Fibroblast of the aortic adventitia (primary cell): ENCODE measurements around the gene ALDH1A1. TPM values are rescaled to one million over a fixed set of nuclear protein-coding genes. Genes with fewer than 3 reads are reported as not detected.

Experiments used
- DNase-seq: peaks from one replicate; pipeline ENCODE4 v3.0.0-alpha.2; 2010; ENCODE audit warnings: low read depth
- H3K4me3 ChIP-seq: 2 replicates; pipeline ENCODE4 v1.5.1; 2011; ENCODE audit warnings: low read depth, mild to moderate bottlenecking, control low read depth, low read length, moderate library complexity
- total RNA-seq: library from RNA; depleted of rRNA; stranded (reverse); fragments of >200 nt; gene quantifications from 2 replicates; pipeline ENCODE4 v1.2.3, GENCODE V29; 2012; ENCODE audit warnings: low replicate concordance
- TF ChIP-seq, protein P1 (sequence below): IDR thresholded peaks from 2 replicates; pipeline ENCODE4 v1.5.1; 2011; ENCODE audit warnings: mild to moderate bottlenecking, low read length, control low read depth, inconsistent platforms; ENCODE audit not compliant: insufficient read depth

Gene ALDH1A1
- total RNA-seq, 1 donor = 8.8 TPM

DNA sequence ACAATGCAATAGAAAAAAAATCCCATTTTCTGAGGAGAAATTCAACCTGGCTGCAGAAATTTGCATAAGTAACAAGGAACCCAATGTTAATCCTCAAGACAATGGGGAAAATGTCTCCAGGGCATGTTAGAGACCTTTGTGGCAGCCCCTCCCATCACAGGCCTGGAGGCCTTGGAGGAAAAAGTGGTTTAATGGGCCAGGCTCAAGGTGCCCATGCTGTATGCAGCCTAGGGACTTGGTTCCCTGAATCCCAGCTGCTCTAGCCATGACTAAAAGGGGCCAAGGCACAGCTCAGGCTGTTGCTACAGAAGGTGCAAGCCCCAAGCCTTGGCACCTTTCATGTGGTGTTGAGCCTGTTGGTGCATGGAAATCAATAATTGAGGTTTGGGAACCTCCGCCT lies 66.5 kb downstream of the ALDH1A1 start:
- TF ChIP-seq, protein P1, sequence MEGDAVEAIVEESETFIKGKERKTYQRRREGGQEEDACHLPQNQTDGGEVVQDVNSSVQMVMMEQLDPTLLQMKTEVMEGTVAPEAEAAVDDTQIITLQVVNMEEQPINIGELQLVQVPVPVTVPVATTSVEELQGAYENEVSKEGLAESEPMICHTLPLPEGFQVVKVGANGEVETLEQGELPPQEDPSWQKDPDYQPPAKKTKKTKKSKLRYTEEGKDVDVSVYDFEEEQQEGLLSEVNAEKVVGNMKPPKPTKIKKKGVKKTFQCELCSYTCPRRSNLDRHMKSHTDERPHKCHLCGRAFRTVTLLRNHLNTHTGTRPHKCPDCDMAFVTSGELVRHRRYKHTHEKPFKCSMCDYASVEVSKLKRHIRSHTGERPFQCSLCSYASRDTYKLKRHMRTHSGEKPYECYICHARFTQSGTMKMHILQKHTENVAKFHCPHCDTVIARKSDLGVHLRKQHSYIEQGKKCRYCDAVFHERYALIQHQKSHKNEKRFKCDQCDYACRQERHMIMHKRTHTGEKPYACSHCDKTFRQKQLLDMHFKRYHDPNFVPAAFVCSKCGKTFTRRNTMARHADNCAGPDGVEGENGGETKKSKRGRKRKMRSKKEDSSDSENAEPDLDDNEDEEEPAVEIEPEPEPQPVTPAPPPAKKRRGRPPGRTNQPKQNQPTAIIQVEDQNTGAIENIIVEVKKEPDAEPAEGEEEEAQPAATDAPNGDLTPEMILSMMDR = no peak
- no peak for DNase-seq
- H3K4me3 ChIP-seq = no peak overlapping the region

DNA sequence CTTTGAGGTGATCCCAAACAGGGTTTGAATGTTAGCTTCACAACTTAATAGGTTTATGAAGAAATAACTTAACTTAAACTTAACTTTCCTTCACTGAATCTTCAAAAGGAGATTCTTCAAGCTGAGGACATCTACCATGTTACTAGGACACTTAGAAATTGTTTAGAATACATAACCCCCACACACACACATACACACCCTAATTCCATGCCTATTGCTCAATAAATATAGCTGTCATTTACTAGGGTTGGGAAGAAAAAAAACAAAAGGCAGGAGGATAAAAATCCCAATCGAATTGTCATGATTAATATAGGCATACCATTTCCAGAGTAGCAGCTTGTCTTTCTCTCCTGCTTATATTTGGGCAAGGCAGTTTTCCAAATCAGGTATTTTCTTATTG lies 68.3 kb downstream of the ALDH1A1 start:
- H3K4me3 ChIP-seq = no peak overlapping the region
- TF ChIP-seq, protein P1 = no peak
- no peak for DNase-seq

DNA sequence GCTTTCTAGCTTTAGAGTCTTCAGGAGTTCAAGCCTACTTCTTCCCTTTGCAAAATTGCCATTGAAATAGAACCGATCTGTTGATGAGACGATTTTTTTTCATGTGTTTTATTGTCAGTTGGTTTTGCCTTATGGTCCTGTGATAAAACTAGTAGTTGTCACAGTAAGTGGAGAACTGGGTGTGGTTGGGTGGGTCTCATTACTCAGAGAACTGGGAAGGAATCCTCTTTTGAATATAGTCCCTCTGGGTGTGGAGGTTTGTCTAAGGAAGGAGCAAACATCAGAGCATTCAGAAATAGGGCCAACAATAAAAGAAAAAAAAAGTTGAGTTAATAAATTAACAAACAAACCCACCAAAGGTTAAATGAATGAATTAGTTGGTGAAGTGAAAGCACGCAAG lies 69.0 kb downstream of the ALDH1A1 start:
- TF ChIP-seq, protein P1 = no peak
- DNase-seq = no peak
- H3K4me3 ChIP-seq = no peak overlapping the region

DNA sequence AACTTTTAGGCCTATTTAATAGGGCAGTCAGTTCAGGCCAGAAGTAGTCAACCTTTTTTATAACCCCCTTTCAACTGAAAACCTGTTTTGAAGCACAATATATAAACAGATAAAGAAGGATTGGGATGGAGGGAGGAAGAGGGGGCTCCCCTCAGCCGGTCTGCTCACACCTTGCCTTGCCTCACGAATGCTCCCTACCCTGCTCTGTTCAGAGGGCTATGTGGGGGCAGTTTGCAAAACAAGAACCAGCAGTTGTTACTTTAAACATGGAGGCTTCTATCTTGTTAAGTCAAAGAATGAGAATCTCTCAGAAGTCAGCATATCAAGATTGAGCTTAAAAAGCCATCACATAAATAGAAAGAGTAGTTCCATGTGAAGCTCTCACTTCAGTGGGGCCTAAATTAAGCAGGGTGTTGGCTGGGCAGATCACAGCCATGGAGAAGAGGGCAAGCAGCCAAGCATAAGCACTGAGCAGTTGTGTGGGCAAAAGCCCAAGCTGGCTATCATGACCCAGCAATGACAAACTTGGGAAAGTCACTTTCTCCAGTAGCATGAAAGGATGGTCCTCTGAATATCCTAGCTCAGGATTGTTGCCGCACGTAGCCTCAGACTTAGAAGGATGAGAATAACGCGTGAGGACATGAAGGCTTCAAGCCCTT lies 70.6 kb downstream of the ALDH1A1 start:
- no peak for DNase-seq
- H3K4me3 ChIP-seq = no peak overlapping the region
- TF ChIP-seq, protein P1 = no peak

DNA sequence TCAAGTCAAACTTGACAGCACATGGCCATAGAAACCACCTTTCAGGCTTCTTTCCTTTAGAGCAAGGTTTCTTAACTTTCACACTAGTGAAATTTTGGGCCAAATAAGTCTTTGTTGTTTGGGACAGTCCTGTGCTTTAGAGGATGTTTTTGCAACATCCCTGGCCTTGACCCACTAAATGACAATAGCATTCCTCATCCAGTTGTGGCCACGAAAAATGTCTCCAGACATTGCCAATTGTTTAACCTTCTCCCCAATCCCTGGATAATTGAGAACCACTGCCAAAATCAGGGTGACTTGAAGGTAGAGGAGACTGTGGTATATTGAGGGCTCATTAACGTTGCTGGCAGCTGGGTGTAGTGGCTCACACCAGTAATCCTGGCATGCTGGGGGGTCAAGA lies 72.0 kb downstream of the ALDH1A1 start:
- TF ChIP-seq, protein P1 = no peak
- no peak overlapping the region for H3K4me3 ChIP-seq
- DNase-seq = no peak

DNA sequence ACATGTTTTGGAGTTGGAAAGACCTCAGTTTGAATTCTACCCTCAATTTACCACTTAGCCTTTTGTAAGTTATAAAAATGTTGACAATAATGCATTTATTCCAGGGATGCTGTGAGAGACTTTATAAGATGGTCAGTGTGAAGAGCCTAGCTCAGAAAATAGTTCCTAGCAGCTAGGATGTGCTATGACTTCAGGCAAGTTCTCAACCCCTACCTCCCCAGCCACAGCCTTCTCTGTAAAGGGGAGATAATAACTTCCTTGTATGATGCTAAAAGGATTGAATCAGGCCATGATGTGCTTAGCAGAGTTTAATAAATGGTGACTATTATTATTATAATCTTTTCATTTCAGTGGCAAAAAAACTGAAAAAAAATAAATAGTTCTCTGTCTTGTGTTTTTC lies 77.6 kb downstream of the ALDH1A1 start:
- TF ChIP-seq, protein P1 = no peak
- no peak for DNase-seq
- H3K4me3 ChIP-seq = no peak overlapping the region

DNA sequence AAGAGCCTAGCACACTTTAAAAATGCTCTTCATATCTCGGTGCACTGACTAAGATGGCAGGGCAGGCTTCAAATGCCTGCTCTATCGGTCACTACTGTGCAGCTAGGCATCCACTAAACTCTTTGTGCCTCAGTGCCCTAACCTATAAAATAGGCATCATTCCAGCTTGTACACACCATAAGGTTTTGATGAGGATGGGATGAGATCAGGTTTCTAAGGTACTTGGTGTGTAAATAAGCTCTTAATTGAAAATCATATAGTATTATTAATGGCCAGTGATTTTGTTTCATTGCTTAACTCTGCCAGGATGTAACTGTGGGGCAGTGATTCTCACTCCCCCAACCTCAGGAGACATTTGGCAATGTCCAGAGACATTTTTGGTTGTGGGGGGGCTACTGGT lies 78.5 kb downstream of the ALDH1A1 start:
- H3K4me3 ChIP-seq = no peak overlapping the region

More for the DNA sequence above, 78.5 kb downstream of the ALDH1A1 start:
- no peak for DNase-seq
- TF ChIP-seq, protein P1 = no peak
